ENCODE results near the gene THAP11. TPM values are rescaled to one million over a fixed set of nuclear protein-coding genes. Genes with fewer than 3 reads are reported as not detected.

The THAP11 gene
- total and polyA plus RNA-seq, 7 experiments from 2014 or later, result 29.0 to 204 (median 58.0) TPM

GRCh38 chr16:67846063-67846319 lies 3.9 kb downstream of the THAP11 start:
- intact Hi-C loops (cut with micrococcal nuclease), result loop anchor here (1.0 to 10.0 kb wide), 15 partner anchors 13 to 601 kb away; partner anchors contain the start of genes CTCF (in 2 of the 2), EDC4 (in 2 of the 2), RANBP10 (in 2 of the 2) and TSNAXIP1 (in 2 of the 2)
- no peaks in the 10 kb centered on the region for H3K27me3 ChIP-seq (ENCODE audit: control insufficient read depth in 2 of 2, insufficient read depth in 2 of 2, low read length in 2 of 2)
- peaks cover 24 to 69% (median 49%) of the 10 kb centered on the region in 7 donors for H3K4me1 Mint-ChIP-seq

DNA sequence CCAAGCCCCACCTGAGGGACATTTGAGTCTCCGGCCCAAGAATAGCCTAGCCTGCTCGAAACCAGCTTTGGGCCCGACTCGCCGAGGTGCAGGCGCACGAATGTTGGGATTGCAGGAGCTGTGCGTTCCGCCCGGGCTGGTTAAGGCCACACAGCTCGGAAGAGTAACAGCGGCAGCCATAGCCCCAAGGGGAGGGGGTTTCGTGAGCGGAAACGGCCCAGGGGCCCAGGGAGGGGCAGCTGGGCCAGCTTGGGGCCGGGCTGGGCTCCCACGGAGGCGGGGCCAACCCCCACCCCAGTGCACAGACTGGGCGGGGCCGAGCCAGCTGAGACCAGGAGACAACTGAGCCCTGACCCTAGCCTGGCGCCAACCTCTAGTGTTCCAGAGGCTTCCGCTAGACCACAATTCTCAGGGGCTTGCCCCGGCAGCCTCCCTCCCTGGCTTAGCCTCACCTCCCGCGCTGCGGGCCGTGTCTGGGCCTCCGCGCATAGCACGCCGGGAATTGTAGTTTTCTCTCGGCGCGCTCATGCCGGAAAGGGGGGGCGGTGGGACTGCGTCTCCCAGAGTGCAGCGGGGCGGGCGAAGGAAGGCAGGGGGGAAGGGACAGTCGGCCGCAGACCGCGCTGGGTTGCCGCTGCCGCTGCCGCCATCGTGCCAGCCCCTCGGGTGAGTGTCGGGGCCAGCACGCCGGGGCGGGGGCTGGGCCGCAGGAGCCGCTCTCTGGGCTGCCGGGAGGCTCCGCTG lies 4.4 kb downstream of the THAP11 start, which contains the start of gene NUTF2:
Gene NUTF2 (plus strand): TSS at position 614 of the 744 bp plus-strand sequence. CDS start 18,198 bp downstream, outside the sequence.
- peak within 1 kb of the TSS; percentile 88 for H3K4me3 ChIP-seq (ENCODE audit: low read length)
- peak within 1 kb of the TSS; percentile 99 for H3K27ac ChIP-seq (ENCODE audit: low read depth, low read length)
- peaks cover 0 to 7% (median 0%) of the 10 kb centered on the region in 3 experiments for H3K36me3 ChIP-seq (ENCODE audit: control insufficient read depth in 2 of 3, insufficient read depth in 3 of 3, low read length in 3 of 3)
- no peaks in the 10 kb centered on the region for H3K27me3 Mint-ChIP-seq
- H3K4me1 ChIP-seq (ENCODE audit: control insufficient read depth in 2 of 2, insufficient read depth in 2 of 2, low read length in 2 of 2), result peaks cover 43 to 46% of the 10 kb centered on the region in 2 donors
- H3K4me3 Mint-ChIP-seq, result peak within 1 kb of the TSS; percentile 87 to 97 (median 92)
- no peaks in the 10 kb centered on the region for H3K9me3 ChIP-seq (ENCODE audit: control insufficient read depth in 2 of 3, low read length in 3 of 3)
- intact Hi-C loops (cut with micrococcal nuclease), result loop anchor here (1.0 to 10.0 kb wide), 15 partner anchors 13 to 602 kb away; partner anchors contain the start of genes CTCF (in 2 of the 2), EDC4 (in 2 of the 2), RANBP10 (in 2 of the 2) and TSNAXIP1 (in 2 of the 2)
- peaks cover 0 to 19% (median 0%) of the 10 kb centered on the region in 5 donors for H3K36me3 Mint-ChIP-seq
- no peaks in the 10 kb centered on the region for H3K9me3 Mint-ChIP-seq
- H3K4me1 Mint-ChIP-seq, result peaks cover 22 to 68% (median 47%) of the 10 kb centered on the region in 7 donors
- DNase-seq (peak; percentile 90 to 98 (median 96)), ATAC-seq (peak; percentile 81)
- peak within 1 kb of the TSS; percentile 84 to 98 (median 94) for H3K27ac Mint-ChIP-seq
- CTCF ChIA-PET, result interaction anchor here (0.5 to 1.5 kb wide), 4 partner anchors 14 to 89 kb away, joined by 3 to 7 read pairs (median 5); no protein-coding TSS in a partner anchor
- POLR2A ChIA-PET, result interaction anchor here (0.6 to 6.4 kb wide), 16 partner anchors 9 to 523 kb away, joined by 3 to 35 read pairs (median 5); partner anchors contain the start of genes ACD, EDC4, NFATC3 and PARD6A
- H3K27me3 ChIP-seq (ENCODE audit: control insufficient read depth in 2 of 2, insufficient read depth in 2 of 2, low read length in 2 of 2), result no peaks in the 10 kb centered on the region

More at GRCh38 chr16:67846063-67846319, 3.9 kb downstream of the THAP11 start:
- H3K36me3 Mint-ChIP-seq, result peaks cover 0 to 19% (median 0%) of the 10 kb centered on the region in 5 donors
- Histone ChIP-seq H3K36me3 (ENCODE audit: control insufficient read depth in 2 of 3, insufficient read depth in 3 of 3, low read length in 3 of 3) (peaks cover 0 to 7% (median 0%) of the 10 kb centered on the region in 3 experiments), H3K9me3 (ENCODE audit: control insufficient read depth in 2 of 3, low read length in 3 of 3) (no peaks in the 10 kb centered on the region), H3K4me1 (ENCODE audit: control insufficient read depth in 2 of 2, insufficient read depth in 2 of 2, low read length in 2 of 2) (peaks cover 46 to 48% of the 10 kb centered on the region in 2 donors), H3K4me3 (ENCODE audit: low read length) (peak overlapping the region; percentile 88), H3K27ac (ENCODE audit: low read depth, low read length) (peak overlapping the region; percentile 99)
- CTCF ChIA-PET, result interaction anchor here (0.8 to 1.5 kb wide), 5 partner anchors 13 to 325 kb away, joined by 3 to 7 read pairs (median 3); no protein-coding TSS in a partner anchor
- DNase-seq (no peak), ATAC-seq (no peak)
- H3K27ac Mint-ChIP-seq, result peak overlapping the region; percentile 84 to 98 (median 94)
- POLR2A ChIA-PET, result interaction anchor here (0.6 to 6.4 kb wide), 17 partner anchors 9 to 524 kb away, joined by 3 to 35 read pairs (median 5); partner anchors contain the start of genes ACD, EDC4, NFATC3 and PARD6A
- no peaks in the 10 kb centered on the region for H3K27me3 Mint-ChIP-seq
- H3K4me3 Mint-ChIP-seq, result peak overlapping the region; percentile 86 to 97 (median 90)
- H3K9me3 Mint-ChIP-seq, result no peaks in the 10 kb centered on the region

GRCh38 chr16:67847064-67847861 lies 5.1 kb downstream of the THAP11 start, which contains the start of gene CENPT:
TSS of gene CENPT (minus strand) at chr16:67847693. CDS start at chr16:67833859, 13,834 bp downstream.
- peak within 1 kb of the TSS; percentile 84 to 98 (median 92) for H3K27ac Mint-ChIP-seq
- H3K27me3 Mint-ChIP-seq, result no peaks in the 10 kb centered on the region
- ATAC-seq (peak; percentile 62), DNase-seq (no peak)
- ChIA-PET CTCF (no interaction called here), POLR2A (interaction anchor here (0.6 to 4.1 kb wide), 8 partner anchors 14 to 187 kb away, joined by 3 to 23 read pairs (median 6); partner anchors contain the start of genes ACD, EDC4, PARD6A and RANBP10)
- peaks cover 41 to 44% of the 10 kb centered on the region in 2 donors for H3K4me1 ChIP-seq (ENCODE audit: control insufficient read depth in 2 of 2, insufficient read depth in 2 of 2, low read length in 2 of 2)
- H3K4me3 Mint-ChIP-seq, result peak within 1 kb of the TSS; percentile 87 to 97 (median 92)
- intact Hi-C loops (cut with micrococcal nuclease), result loop anchor here in 1 of 2 donors (2.0 to 10.0 kb wide), 3 partner anchors 18 to 602 kb away; partner anchors contain the start of genes FHOD1, RIPOR1 and SLC9A5
- H3K27ac ChIP-seq (ENCODE audit: low read depth, low read length), result peak within 1 kb of the TSS; percentile 99
- H3K4me1 Mint-ChIP-seq, result peaks cover 19 to 65% (median 41%) of the 10 kb centered on the region in 7 donors
- no peaks in the 10 kb centered on the region for H3K27me3 ChIP-seq (ENCODE audit: control insufficient read depth in 2 of 2, insufficient read depth in 2 of 2, low read length in 2 of 2)
- H3K9me3 Mint-ChIP-seq, result no peaks in the 10 kb centered on the region
- H3K9me3 ChIP-seq (ENCODE audit: control insufficient read depth in 2 of 3, low read length in 3 of 3), result no peaks in the 10 kb centered on the region
- H3K36me3 ChIP-seq (ENCODE audit: control insufficient read depth in 2 of 3, insufficient read depth in 3 of 3, low read length in 3 of 3), result peaks cover 0 to 4% (median 0%) of the 10 kb centered on the region in 3 experiments
- peaks cover 0 to 19% (median 0%) of the 10 kb centered on the region in 5 donors for H3K36me3 Mint-ChIP-seq
- peak within 1 kb of the TSS; percentile 88 for H3K4me3 ChIP-seq (ENCODE audit: low read length)

GRCh38 chr16:67848118-67848517 lies 6.0 kb downstream of the THAP11 start:
- H3K9me3 ChIP-seq (ENCODE audit: control insufficient read depth in 2 of 3, low read length in 3 of 3), result no peaks in the 10 kb centered on the region
- Mint-ChIP-seq H3K36me3 (peaks cover 0 to 18% (median 0%) of the 10 kb centered on the region in 5 donors), H3K27me3 (no peaks in the 10 kb centered on the region), H3K9me3 (no peaks in the 10 kb centered on the region), H3K4me1 (peaks cover 19 to 63% (median 40%) of the 10 kb centered on the region in 7 donors), H3K27ac (peak overlapping the region in 7 of 9 donors; percentile 52 to 87 (median 84)), H3K4me3 (peak overlapping the region; percentile 87 to 97 (median 92))
- ATAC-seq (no peak), DNase-seq (no peak)
- H3K36me3 ChIP-seq (ENCODE audit: control insufficient read depth in 2 of 3, insufficient read depth in 3 of 3, low read length in 3 of 3), result peaks cover 0 to 4% (median 0%) of the 10 kb centered on the region in 3 experiments
- peaks cover 41 to 44% of the 10 kb centered on the region in 2 donors for H3K4me1 ChIP-seq (ENCODE audit: control insufficient read depth in 2 of 2, insufficient read depth in 2 of 2, low read length in 2 of 2)
- intact Hi-C loops (cut with micrococcal nuclease), result loop anchor here in 1 of 2 donors (10.0 kb wide), 2 partner anchors 323 to 603 kb away; partner anchors contain the start of genes FHOD1, RIPOR1 and SLC9A5
- H3K27ac ChIP-seq (ENCODE audit: low read depth, low read length), result peak overlapping the region; percentile 99
- CTCF ChIA-PET, result interaction anchor here (1.1 kb wide), 1 partner anchor 33 kb away, joined by 3 read pairs; no protein-coding TSS in a partner anchor
- POLR2A ChIA-PET, result interaction anchor here (0.7 to 4.1 kb wide), 7 partner anchors 9 to 298 kb away, joined by 3 to 23 read pairs (median 3); partner anchors contain the start of gene EDC4
- H3K27me3 ChIP-seq (ENCODE audit: control insufficient read depth in 2 of 2, insufficient read depth in 2 of 2, low read length in 2 of 2), result no peaks in the 10 kb centered on the region
- H3K4me3 ChIP-seq (ENCODE audit: low read length), result no peak overlapping the region

DNA sequence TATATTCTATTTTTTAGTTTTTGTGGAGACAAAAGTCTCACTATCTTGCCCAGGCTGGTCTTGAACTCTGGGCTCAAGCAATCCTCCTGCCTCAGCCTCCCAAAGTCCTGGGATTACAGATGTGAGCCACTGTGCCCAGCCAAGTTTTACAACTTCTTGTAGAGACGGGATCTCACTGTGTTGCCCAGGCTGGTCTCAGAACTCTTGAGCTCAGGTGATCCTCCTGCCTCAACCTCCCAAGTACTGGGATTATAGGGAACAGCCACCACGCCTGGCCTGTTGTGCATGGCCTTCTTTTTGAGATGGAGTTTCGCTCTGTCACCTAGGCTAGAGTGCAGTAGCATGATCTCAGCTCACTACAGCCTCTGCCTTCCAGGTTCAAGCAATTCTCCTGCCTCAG lies 11.6 kb downstream of the THAP11 start:
- CTCF ChIA-PET, result interaction anchor here (0.6 kb wide), 1 partner anchor 31 kb away, joined by 3 read pairs; the partner anchor contains the start of gene NRN1L
- H3K4me1 ChIP-seq (ENCODE audit: control insufficient read depth in 2 of 2, insufficient read depth in 2 of 2, low read length in 2 of 2), result peaks cover 3 to 7% of the 10 kb centered on the region in 2 donors
- H3K27ac Mint-ChIP-seq, result no peak overlapping the region
- POLR2A ChIA-PET, result interaction anchor here (0.6 kb wide), 1 partner anchor 297 kb away, joined by 5 read pairs; no protein-coding TSS in a partner anchor
- H3K4me1 Mint-ChIP-seq, result peaks cover 22 to 50% (median 31%) of the 10 kb centered on the region in 7 donors
- H3K36me3 Mint-ChIP-seq, result peaks cover 0 to 6% (median 0%) of the 10 kb centered on the region in 5 donors
- H3K9me3 ChIP-seq (ENCODE audit: control insufficient read depth in 2 of 3, low read length in 3 of 3), result no peaks in the 10 kb centered on the region
- no peak overlapping the region for H3K4me3 ChIP-seq (ENCODE audit: low read length)
- no peak overlapping the region for H3K4me3 Mint-ChIP-seq
- peaks cover 0 to 7% (median 0%) of the 10 kb centered on the region in 3 experiments for H3K36me3 ChIP-seq (ENCODE audit: control insufficient read depth in 2 of 3, insufficient read depth in 3 of 3, low read length in 3 of 3)
- H3K27ac ChIP-seq (ENCODE audit: low read depth, low read length), result no peak overlapping the region
- no peak for DNase-seq
- intact Hi-C loops (cut with micrococcal nuclease), result no loop called here
- H3K9me3 Mint-ChIP-seq, result no peaks in the 10 kb centered on the region
- H3K27me3 ChIP-seq (ENCODE audit: control insufficient read depth in 2 of 2, insufficient read depth in 2 of 2, low read length in 2 of 2), result no peaks in the 10 kb centered on the region
- no peak for ATAC-seq
- no peaks in the 10 kb centered on the region for H3K27me3 Mint-ChIP-seq
